Skin epidermis (tissue), 12 donors: ENCODE results near the gene CTBP1.

Experiments
- H3K27ac ChIP-seq, 21 experiments: fragments of 200-600 bp; sonication (generic) in 11 of 21; one replicate each; pipeline ENCODE4 v1.5.0; 2020; ENCODE audit warnings: mild to moderate bottlenecking in 3 of 21, inconsistent platforms in 2 of 21, moderate library complexity in 2 of 21
- H3K4me3 ChIP-seq, 7 experiments: fragments of 200-600 bp; sonication (generic) in 2 of 7; one replicate each; pipeline ENCODE4 v1.5.0; 2020; ENCODE audit warnings: inconsistent platforms in 2 of 7, mild to moderate bottlenecking in 2 of 7, moderate library complexity in 1 of 7

CTBP1 gene

GRCh38 chr4:1230971-1231636 lies 17.8 kb downstream of the CTBP1 start:
- H3K4me3 ChIP-seq, result no peak overlapping the region
- H3K27ac ChIP-seq, result peak overlapping the region in 2 of 21 experiments; percentile 47 to 50

- Histone ChIP-seq H3K27ac (no peak overlapping the region), H3K4me3 (no peak overlapping the region)
These were observed 18.6 kb downstream of the CTBP1 start for GRCh38 chr4:1230316-1230715.

- peak overlapping the region in 1 of 21 experiments; percentile 22 for H3K27ac ChIP-seq
- no peak overlapping the region for H3K4me3 ChIP-seq
These were observed 19.6 kb downstream of the CTBP1 start for GRCh38 chr4:1229117-1229849.

DNA sequence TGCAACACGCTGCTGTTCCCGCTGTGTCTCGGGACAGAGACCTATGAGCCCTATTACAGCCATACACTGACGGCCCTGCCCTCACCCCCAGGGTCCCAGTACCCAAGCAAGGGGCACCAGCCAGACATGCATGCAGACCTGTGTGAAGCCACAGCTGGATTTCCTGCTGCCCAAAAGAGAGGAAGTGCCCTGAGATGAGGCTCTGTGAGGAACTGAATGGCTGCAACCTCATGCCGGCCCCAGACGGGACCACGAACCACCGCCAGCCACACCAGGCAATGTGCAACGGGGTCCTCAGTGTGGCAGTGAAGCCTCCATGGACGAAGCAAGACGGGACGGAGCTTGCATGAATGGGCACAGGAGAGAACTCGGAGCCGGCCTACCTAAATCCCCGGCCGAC lies 21.1 kb downstream of the CTBP1 start:
- Histone ChIP-seq H3K4me3 (no peak overlapping the region), H3K27ac (no peak overlapping the region)

DNA sequence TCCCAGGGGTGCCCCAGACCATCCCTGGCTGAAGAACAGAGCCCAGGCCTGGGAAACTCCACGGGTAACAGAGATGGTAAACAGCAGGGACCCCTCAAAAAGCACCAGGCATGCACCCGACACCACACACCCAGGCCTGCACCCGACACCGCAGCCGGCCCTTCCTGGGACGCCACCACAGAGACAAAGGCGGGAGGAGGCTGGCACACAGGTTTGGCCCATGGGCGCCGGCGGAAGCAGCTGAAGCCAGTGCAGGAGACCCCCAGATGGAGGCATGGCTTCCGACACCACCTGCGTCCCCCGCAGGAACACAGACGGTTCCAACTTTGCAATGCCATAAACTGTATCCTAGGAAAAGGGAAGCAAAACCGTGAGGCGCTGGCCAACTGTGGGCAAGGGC lies 22.3 kb downstream of the CTBP1 start:
- Histone ChIP-seq H3K27ac (no peak overlapping the region), H3K4me3 (no peak overlapping the region)

GRCh38 chr4:1226144-1226481 lies 22.8 kb downstream of the CTBP1 start:
- Histone ChIP-seq H3K4me3 (no peak overlapping the region), H3K27ac (no peak overlapping the region)

GRCh38 chr4:1225272-1226143 lies 23.4 kb downstream of the CTBP1 start:
- Histone ChIP-seq H3K4me3 (no peak overlapping the region), H3K27ac (no peak overlapping the region)

DNA sequence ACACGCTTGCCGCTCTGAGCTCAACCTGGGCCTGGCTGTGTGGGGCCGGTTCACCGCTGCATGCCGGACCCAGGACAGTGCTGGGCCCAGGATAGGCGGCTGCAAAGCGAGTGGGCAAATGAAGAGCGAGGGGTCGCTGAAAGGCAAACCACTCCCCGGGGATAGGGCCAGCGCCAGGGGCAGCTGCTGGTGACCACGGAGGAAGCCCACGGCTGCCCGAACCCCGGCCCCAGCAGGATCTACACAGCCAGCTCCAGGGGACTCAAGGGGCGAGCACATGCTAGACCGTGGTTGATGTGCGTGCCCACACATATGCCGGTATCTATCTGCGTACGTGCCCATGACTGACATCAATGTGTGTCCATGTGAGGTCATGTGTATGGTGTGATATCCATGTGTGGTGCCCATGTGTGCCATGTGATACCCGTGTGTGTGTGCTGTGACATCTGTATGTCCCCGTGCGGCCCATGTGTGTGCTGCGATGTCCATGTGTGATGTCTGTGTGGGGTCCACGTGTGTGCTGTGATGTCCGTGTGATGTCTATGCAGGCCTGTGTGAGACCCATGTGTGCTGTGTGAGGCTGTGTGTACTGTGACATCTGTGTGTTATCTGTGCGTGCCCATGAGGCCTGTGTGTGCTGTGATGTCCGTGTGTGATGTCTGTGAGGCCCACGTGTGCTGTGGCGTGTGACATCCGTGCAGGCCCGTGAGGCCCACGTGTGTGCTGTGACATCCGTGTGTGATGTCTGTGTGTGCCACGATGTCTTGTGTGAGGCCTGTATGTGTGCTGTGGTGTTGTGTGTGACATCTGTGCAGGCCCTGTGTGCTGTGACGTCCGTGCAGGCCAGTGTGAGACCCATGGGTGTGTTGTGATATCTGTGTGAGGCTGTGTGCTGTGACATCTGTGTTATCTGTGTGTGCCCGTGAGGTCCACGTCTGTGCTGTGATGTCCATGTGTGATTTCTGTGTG lies 24.8 kb downstream of the CTBP1 start:
- no peak overlapping the region for H3K4me3 ChIP-seq
- H3K27ac ChIP-seq, result peak overlapping the region in 2 of 21 experiments; percentile 62 to 76

DNA sequence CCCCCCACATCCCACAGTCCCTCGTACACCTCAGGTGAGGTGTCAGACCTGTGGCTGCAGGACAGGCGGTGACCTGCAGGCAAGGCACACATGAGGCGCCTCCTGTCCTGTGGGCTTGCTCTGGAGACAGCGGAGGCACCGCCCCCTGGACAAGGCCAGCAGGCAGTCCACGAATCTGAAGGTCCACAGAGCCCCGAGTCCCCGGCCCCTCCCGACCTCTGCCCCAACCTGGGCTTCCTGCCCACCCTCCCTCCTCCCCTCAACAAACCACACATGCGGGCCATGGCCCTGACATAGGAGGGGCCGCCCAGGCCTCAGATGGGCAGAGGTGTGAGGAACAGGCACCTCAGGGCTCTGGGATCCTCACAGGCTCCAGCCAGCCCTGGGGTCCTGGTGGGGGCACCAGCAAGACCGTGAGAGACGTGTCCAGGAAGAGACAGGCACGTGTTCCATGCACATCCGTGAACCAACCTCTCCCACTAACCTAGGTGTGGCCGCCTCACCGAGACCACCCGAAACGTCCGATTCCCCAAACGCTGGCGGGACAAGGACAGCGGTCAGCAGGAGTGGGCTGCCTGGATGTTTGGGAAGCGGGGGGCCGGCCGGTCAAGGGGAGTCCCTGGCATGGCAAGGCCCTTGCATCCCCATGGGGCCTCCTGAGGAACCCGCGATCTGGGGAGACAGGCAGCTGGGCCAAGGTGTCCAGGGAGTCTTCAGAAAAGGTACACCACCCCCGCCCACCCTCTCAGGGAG lies 25.8 kb downstream of the CTBP1 start:
- H3K27ac ChIP-seq, result peak overlapping the region in 3 of 21 experiments; percentile 17 to 70 (median 62)
- no peak overlapping the region for H3K4me3 ChIP-seq

DNA sequence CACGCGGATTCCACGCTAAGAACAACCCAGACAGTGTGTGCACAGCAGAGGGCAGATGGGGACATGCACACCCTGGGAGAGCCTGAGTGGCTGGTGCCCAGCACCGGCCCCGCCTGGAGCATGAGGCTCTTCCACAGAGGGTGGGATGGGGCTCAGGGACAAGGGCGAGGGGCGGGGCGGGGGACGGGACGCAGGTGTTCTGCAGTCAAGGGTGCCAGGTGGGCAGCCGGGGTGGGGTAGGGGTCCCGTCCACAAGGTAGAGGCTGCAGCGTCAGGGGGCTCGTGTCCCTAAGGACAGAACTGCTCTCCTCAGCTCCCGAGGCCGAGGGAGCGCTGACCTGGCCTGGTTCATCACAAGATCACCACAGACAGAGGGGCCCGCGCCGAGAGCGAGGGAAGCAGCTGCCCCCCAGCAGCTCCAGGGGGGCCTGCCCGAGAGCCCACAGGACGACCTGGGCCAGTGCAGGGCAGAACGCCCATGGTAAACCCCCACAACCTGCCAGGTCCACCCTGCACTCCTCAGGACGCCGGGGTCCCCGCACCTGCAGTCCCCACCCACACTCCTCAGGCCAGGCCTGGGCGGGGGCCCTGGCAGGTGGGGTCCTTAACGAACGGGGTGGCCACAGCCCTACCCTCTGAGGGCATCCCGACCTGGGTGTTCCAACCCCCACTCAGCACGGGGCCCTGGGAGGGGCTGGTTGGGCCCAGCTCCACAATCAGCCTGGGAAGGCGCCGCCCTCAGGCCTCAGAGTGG lies 26.7 kb downstream of the CTBP1 start:
- H3K27ac ChIP-seq, result peak overlapping the region in 3 of 21 experiments; percentile 4 to 70 (median 62)
- no peak overlapping the region for H3K4me3 ChIP-seq

DNA sequence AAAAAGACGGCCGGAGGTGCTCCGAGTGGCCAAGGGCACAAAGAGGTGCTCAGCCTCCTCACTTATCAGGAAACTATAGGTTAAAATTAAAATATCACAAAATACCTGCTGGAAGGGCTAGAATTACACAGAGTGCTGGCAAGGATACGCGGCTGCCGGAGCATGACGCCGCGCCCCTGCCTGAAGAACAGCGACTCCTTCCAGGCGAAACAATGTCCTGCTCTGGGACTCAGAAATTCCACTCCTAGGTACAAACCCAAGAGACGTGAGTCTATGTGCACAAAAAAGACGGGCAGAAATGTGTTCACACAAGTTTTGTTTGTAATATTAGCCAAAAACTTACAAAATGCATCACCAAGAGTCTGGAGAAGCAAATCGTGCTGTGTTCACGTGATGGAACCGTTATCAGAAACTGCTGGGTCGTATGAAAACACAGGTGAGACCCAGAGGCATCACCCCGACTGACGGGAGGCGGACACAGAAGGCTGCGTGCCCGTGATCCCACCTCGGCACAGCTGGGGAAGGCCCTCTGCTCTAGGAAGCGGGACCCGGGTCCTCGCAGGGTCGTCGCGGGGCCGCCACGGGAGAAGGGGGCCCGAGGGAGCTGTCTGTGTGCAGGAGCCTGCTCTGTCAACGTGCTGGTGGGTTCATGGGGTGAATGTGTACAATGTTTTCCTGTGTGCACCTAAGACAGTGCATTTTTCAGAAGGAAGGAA lies 27.6 kb downstream of the CTBP1 start:
- Histone ChIP-seq H3K4me3 (no peak overlapping the region), H3K27ac (peak overlapping the region in 3 of 21 experiments; percentile 4 to 70 (median 62))

DNA sequence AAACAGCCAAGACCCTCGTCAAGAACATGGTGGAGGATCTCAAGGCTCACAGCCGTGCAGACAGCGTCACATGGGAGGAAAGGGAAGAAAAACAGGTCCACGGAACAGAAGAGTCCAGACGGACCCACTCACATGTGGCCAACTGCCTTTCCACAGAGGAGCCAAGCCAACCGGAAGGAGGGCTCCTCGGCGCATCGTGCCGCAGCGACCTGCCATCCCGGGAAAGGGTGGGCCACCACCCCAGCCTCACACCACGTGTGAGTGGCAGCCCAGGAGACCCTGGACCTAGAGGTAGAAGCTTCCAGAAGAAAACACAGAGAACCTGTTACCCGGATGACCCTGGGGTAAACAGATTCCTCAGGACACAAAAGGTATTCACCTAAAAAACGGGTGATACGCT lies 28.4 kb downstream of the CTBP1 start:
- no peak overlapping the region for H3K4me3 ChIP-seq
- no peak overlapping the region for H3K27ac ChIP-seq

DNA sequence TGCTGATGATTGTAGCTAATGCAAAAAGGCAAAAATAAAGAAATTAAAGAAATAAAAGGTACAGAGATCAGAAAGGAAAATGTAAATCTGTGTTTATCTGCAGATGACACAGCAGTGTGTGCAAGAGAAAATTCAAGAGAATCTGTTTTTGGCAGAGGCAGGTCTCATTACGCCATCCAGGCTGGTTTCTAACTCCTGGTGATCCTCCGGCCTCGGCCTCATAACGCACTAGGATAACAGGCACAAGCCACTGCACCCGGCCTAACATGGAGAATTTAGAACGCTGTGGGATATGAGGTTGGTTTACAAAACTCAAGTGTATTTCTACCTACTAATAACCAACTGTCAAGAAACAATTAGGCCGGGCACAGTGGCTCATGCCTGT lies 29.4 kb downstream of the CTBP1 start:
- Histone ChIP-seq H3K4me3 (no peak overlapping the region), H3K27ac (peak overlapping the region in 4 of 21 experiments; percentile 8 to 72 (median 42))

DNA sequence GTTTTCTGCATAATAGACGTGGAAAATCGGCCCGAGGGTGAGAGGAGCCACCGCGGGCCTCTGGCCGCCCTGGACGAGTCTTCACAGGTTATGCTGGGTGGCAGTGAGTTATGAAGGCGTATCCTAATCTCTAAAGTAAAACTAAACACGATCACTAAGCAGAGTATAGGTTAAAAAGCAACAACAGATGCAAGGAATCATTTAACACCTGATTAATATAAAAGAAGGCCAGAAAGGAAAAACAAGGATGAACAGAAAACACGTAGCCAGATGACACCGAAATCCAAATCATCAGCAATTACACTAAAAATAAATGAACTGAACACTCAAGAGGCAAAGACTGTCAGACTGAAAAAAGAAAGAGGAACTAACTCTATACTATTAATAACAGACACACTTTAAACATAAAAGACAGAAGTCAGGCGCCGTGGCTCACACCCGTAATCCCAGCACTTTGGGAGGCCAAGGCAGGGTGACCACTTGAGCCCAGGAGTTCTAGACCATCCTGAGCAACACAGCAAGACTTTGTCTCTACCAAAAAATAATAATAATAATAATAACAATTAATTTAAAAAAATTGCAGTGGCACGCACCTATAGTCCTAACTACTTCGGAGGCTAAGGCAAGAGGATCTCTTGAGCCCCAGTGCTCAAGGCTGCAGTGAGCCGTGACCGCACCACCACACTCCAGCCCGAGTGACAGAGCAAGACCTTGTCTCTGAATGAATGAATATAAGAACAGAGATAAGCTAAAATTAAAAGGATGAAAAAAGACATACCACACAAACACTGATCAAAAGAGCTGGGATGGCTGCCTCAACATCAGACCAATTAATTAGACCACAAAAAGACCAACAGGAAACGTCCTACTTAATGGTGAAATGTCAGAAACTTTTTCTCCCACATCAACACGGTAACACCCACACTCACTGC lies 30.0 kb downstream of the CTBP1 start:
- no peak overlapping the region for H3K4me3 ChIP-seq
- H3K27ac ChIP-seq, result peak overlapping the region in 6 of 21 experiments; percentile 2 to 72 (median 26)

DNA sequence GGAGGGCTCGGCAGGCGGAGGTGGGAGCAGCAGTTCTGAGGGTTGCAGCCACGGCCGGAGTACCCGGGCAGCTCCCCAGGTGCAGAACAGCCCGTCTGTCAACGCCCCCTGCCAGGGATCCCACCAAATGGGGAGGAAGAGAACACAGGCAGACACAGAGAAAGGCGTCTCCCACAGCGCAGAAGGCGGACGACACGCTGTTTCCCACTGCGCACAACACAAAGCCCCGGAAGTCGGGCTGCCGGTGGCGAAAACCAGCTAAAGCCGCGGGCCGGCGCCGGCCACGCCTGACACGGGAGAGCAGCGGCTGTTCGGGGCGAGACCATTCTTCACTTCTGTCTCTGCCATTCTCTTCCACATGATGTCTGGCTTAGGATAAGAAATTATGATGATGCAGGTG lies 31.6 kb downstream of the CTBP1 start:
- H3K4me3 ChIP-seq, result no peak overlapping the region
- H3K27ac ChIP-seq, result peak overlapping the region in 11 of 21 experiments; percentile 11 to 79 (median 53)

- Histone ChIP-seq H3K4me3 (no peak overlapping the region), H3K27ac (peak overlapping the region in 13 of 21 experiments; percentile 1 to 79 (median 53))
These were observed 32.0 kb downstream of the CTBP1 start for GRCh38 chr4:1216869-1217294.
